Measurements from ENCODE around the gene RBMS3. TPM values are rescaled to one million over a fixed set of nuclear protein-coding genes. Genes with fewer than 3 reads are reported as not detected.

RBMS3 gene
- total and polyA plus RNA-seq, 2 of the 8 experiments (the other 6 are each of a cell fraction or from before 2014, with no cell fraction given): 3.7 to 6.9 TPM

DNA sequence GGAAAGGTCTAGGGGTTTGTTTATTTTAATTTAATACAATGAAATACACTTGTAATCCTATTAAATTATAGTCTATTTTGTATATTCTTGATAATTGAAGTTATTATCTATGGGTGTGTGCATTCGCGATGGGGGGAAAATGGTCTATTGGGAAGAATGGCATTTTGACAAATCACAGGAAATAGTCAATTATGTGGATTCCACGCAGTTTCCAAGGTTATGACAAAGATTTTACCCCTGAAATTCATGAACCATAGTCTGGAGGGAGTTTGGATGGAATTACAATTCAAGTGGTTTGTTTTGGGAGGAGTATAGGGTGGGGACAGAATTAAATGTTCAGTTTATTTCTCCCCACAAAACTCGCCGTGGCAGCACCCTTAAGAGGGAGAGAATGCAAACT is 66.5 kb downstream of the RBMS3 start:
- no peaks in the 10 kb centered on the region for H3K36me3 ChIP-seq (ENCODE audit: control insufficient read depth in 2 of 4, insufficient read depth in 4 of 4, low read length in 3 of 4)
- WGBS, 2 experiments (ENCODE audit: extremely low coverage in 1 of 2, insufficient coverage in 1 of 2, insufficient read length in 1 of 2, insufficient replicate concordance in 2 of 2, low coverage in 1 of 2, low lambda C conversion rate in 2 of 2, missing lambda C conversion rate in 1 of 2): 77% methylated on average over 5 of the region's 5 CpGs; no CpG with 5 or more reads in 1 of the 2 experiments
- H2BK12ac ChIP-seq (ENCODE audit: low read depth, low read length): no peak overlapping the region
- H4K20me1 ChIP-seq (replicated peaks in 1 of 2; ENCODE audit: control insufficient read depth in 1 of 2, insufficient read depth in 2 of 2, low read length in 2 of 2): no peaks in the 10 kb centered on the region
- H2AK5ac ChIP-seq (ENCODE audit: low read depth, low read length): no peak overlapping the region
- no peak overlapping the region for H3K27ac ChIP-seq (ENCODE audit: low read depth, low read length)
- H3K4me2 ChIP-seq (ENCODE audit: insufficient read depth in 1 of 2, low read depth in 2 of 2, low read length in 2 of 2): no peak overlapping the region
- H2BK120ac ChIP-seq (replicated peaks; ENCODE audit: low read depth, low read length): no peak overlapping the region
- no peak overlapping the region for H2BK5ac ChIP-seq (ENCODE audit: low read depth, low read length)
- peaks cover 0 to 11% (median 3%) of the 10 kb centered on the region in 4 experiments; a peak in 3 of 7 replicates for H3K4me1 ChIP-seq (replicated peaks in 1 of 4; ENCODE audit: control insufficient read depth in 3 of 4, insufficient read depth in 4 of 4, low read length in 3 of 4)
- FAIRE-seq: no peak
- no peak overlapping the region for H3K4ac ChIP-seq (replicated peaks; ENCODE audit: insufficient read length, low read depth, low read length)
- no peak overlapping the region for H3K14ac ChIP-seq (ENCODE audit: insufficient read length)
- H3K23me2 ChIP-seq (ENCODE audit: low read depth, low read length): no peaks in the 10 kb centered on the region
- H3K79me1 ChIP-seq (ENCODE audit: low read depth, low read length): no peaks in the 10 kb centered on the region
- ChIA-PET POLR2A (ENCODE audit: partially characterized antibody) (no interaction called here), CTCF (ENCODE audit: partially characterized antibody) (no interaction called here)
- H3K18ac ChIP-seq (ENCODE audit: extremely low read depth, low read length): no peak overlapping the region; the same call in 1 of the 2 replicates
- H4K5ac ChIP-seq (ENCODE audit: insufficient read length, low read depth, low read length): peak overlapping the region; percentile 33
- H2AFZ ChIP-seq (ENCODE audit: low read length): no peak overlapping the region
- no peak overlapping the region for H2BK15ac ChIP-seq (ENCODE audit: low read length)
- no peak for DNase-seq (ENCODE audit: low read depth in 1 of 2, low spot score in 2 of 2)
- no peak overlapping the region for H3K23ac ChIP-seq (ENCODE audit: insufficient read length)
- no peak overlapping the region for H3K9ac ChIP-seq (replicated peaks in 1 of 4; ENCODE audit: extremely low read depth in 1 of 4, low read depth in 3 of 4, low read length in 3 of 4)
- no peak overlapping the region for H4K91ac ChIP-seq (replicated peaks; ENCODE audit: insufficient read length, low read length)
- no peaks in the 10 kb centered on the region for H3K79me2 ChIP-seq (ENCODE audit: control insufficient read depth in 1 of 2, insufficient read depth in 2 of 2, low read length in 2 of 2)
- no peak overlapping the region for H3K4me3 ChIP-seq (ENCODE audit: extremely low read depth in 1 of 4, insufficient read depth in 2 of 4, low read depth in 3 of 4, low read length in 4 of 4)
- H3K27me3 ChIP-seq (replicated peaks in 1 of 4; ENCODE audit: control insufficient read depth in 3 of 4, extremely low read depth in 1 of 4, insufficient read depth in 3 of 4, low read length in 3 of 4): no peaks in the 10 kb centered on the region
- H3K9me3 ChIP-seq (ENCODE audit: insufficient read depth in 2 of 2, low read depth in 1 of 2, low read length in 1 of 2): no peaks in the 10 kb centered on the region
- no peak overlapping the region for H2BK20ac ChIP-seq (ENCODE audit: low read length)
- H4K8ac ChIP-seq (ENCODE audit: extremely low read depth, insufficient read depth, low read length): no peak overlapping the region
- H3K56ac ChIP-seq (replicated peaks; ENCODE audit: insufficient read length, low read depth, low read length): no peak overlapping the region
- TF ChIP-seq CTBP2 (IDR thresholded peaks at IDR 0.05; ENCODE audit: borderline replicate concordance, insufficient read depth, insufficient read length, low read length): no peak
- TF ChIP-seq NANOG (IDR thresholded peaks at IDR 0.05; ENCODE audit: insufficient read depth, low read depth, low read length, poor library complexity, severe bottlenecking): no peak
- TF ChIP-seq, protein P1, sequence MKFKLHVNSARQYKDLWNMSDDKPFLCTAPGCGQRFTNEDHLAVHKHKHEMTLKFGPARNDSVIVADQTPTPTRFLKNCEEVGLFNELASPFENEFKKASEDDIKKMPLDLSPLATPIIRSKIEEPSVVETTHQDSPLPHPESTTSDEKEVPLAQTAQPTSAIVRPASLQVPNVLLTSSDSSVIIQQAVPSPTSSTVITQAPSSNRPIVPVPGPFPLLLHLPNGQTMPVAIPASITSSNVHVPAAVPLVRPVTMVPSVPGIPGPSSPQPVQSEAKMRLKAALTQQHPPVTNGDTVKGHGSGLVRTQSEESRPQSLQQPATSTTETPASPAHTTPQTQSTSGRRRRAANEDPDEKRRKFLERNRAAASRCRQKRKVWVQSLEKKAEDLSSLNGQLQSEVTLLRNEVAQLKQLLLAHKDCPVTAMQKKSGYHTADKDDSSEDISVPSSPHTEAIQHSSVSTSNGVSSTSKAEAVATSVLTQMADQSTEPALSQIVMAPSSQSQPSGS (IDR thresholded peaks at IDR 0.05; ENCODE audit: low read length): no peak
- TF ChIP-seq, protein P2, sequence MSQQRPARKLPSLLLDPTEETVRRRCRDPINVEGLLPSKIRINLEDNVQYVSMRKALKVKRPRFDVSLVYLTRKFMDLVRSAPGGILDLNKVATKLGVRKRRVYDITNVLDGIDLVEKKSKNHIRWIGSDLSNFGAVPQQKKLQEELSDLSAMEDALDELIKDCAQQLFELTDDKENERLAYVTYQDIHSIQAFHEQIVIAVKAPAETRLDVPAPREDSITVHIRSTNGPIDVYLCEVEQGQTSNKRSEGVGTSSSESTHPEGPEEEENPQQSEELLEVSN (IDR thresholded peaks at IDR 0.05): no peak
- TF ChIP-seq SP4 (IDR thresholded peaks at IDR 0.05; ENCODE audit: low read length): no peak
- TF ChIP-seq CREB1 (IDR thresholded peaks at IDR 0.05): no peak
- TF ChIP-seq CBX5 (IDR thresholded peaks at IDR 0.05; ENCODE audit: low read depth, low read length): no peak
- TF ChIP-seq, protein P3, sequence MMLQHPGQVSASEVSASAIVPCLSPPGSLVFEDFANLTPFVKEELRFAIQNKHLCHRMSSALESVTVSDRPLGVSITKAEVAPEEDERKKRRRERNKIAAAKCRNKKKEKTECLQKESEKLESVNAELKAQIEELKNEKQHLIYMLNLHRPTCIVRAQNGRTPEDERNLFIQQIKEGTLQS (IDR thresholded peaks at IDR 0.05; ENCODE audit: insufficient read depth, low read depth, low read length): no peak
- TF ChIP-seq HDAC2 (IDR thresholded peaks at IDR 0.05; ENCODE audit: borderline replicate concordance in 1 of 2, low read depth in 2 of 2, low read length in 2 of 2): no peak
- TF ChIP-seq SRF (IDR thresholded peaks at IDR 0.05; ENCODE audit: low read depth, low read length): no peak
- TF ChIP-seq SAP30 (IDR thresholded peaks at IDR 0.05; ENCODE audit: insufficient read depth, insufficient replicate concordance, low read length): no peak
